ENCODE measurements around the gene ZIC2.

Gene ZIC2

GRCh38 chr13:99996381-99996973, 14.9 kb downstream of the ZIC2 start:
- no peak for DNase-seq (ENCODE audit: low read depth)
- H3K4me3 ChIP-seq (ENCODE audit: low read depth, low read length), result no peak overlapping the region

DNA sequence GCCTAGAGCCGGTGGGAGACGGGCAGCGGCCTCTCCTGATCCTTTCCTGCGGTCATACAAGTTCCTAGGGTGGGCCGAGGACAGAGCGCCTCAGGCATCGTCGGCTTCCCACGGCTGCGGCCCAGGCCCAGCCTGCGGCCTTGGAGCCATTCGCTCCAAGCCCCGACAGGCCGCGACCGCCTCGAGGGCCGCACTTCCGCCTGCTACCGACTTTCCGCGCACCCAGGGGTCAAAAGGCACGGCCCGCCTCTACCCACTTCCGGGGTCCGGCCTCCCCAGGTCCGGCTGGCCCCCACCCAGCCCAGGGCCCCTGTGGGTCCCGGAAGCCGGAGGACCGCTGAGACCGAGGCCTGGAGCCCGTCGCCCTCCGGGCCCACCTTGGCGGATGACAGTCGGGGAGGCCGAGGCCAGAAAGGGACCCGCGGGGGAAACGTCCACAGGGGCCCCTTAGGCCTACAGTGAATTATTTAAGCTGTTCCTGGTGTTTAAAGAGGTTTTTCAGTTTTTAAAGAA, 16.2 kb downstream of the ZIC2 start:
- no peak overlapping the region for H3K4me3 ChIP-seq (ENCODE audit: low read depth, low read length)
- no peak for DNase-seq (ENCODE audit: low read depth)
- TF ChIP-seq MYC (IDR thresholded peaks at IDR 0.05; ENCODE audit: low read depth, low read length) (no peak), POLR2A (IDR thresholded peaks at IDR 0.05; ENCODE audit: extremely low read depth, insufficient read length) (no peak), CTCF (IDR thresholded peaks at IDR 0.05; ENCODE audit: low read depth, low read length) (no peak)
- TF ChIP-seq, protein P1, sequence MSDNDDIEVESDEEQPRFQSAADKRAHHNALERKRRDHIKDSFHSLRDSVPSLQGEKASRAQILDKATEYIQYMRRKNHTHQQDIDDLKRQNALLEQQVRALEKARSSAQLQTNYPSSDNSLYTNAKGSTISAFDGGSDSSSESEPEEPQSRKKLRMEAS (IDR thresholded peaks at IDR 0.05; ENCODE audit: low read depth, low read length), result no peak

More at GRCh38 chr13:99996381-99996973, 14.9 kb downstream of the ZIC2 start:
- TF ChIP-seq MYC (IDR thresholded peaks at IDR 0.05; ENCODE audit: low read depth, low read length), result no peak

DNA sequence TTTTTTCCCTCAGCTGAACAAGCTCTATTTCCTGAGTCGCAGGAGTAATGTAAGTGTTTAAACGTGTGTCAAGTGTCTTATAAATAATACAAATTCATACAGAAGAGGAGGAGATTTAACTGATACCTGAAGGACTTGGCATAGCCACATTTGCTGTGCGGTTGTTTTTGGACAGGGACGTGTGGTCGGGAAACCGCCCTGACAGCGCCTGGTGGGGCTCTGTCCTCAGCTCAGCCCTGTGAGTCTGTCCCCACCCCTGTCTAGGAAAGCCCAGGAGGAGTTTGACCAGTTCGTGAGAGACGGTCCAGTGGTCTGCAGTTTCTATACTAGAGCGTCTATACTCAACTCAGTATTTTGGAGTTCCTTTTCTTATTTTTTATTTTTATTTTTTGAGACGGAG, 16.7 kb downstream of the ZIC2 start:
- no peak overlapping the region for H3K4me3 ChIP-seq (ENCODE audit: low read depth, low read length)
- no peak for DNase-seq (ENCODE audit: low read depth)
- TF ChIP-seq, protein P1 (IDR thresholded peaks at IDR 0.05; ENCODE audit: low read depth, low read length), result no peak
- TF ChIP-seq MYC (IDR thresholded peaks at IDR 0.05; ENCODE audit: low read depth, low read length) (no peak), CTCF (IDR thresholded peaks at IDR 0.05; ENCODE audit: low read depth, low read length) (no peak), POLR2A (IDR thresholded peaks at IDR 0.05; ENCODE audit: extremely low read depth, insufficient read length) (no peak)

- TF ChIP-seq, protein P1 (IDR thresholded peaks at IDR 0.05; ENCODE audit: low read depth, low read length), result no peak
- TF ChIP-seq CTCF (IDR thresholded peaks at IDR 0.05; ENCODE audit: low read depth, low read length) (no peak), POLR2A (IDR thresholded peaks at IDR 0.05; ENCODE audit: extremely low read depth, insufficient read length) (no peak), MYC (IDR thresholded peaks at IDR 0.05; ENCODE audit: low read depth, low read length) (no peak)
- H3K4me3 ChIP-seq (ENCODE audit: low read depth, low read length), result no peak overlapping the region
These were observed 33.0 kb downstream of the ZIC2 start for GRCh38 chr13:100014621-100015020.

DNA sequence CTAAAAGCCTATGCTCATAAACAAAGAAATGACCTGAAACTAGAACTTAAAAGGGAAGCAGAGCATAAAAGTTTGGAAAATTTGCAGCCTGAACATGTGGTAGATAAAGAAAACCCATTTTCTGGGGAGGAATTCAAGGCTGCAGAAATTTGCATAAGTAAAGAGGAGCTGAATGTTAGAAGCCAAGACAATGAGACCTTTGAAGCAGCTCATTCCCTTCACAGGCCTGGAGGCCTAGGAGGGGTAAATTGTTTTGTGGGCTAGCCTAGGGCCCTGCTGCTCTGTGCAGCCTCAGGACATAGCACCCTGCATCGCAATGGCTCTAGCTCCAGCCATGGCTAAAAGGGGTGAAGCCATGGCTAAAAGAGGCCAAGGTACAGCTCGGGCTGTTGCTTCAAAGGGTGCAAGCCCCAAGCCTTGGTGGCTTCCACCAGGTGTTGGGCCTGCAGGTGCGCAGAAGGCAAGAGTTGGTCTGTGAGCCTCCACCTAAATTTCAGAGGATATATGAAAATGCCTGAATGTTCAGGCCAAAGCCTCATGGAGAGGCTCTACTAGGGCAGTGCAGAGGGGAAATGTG, 38.3 kb downstream of the ZIC2 start:
- TF ChIP-seq MYC (IDR thresholded peaks at IDR 0.05; ENCODE audit: low read depth, low read length) (no peak), POLR2A (IDR thresholded peaks at IDR 0.05; ENCODE audit: extremely low read depth, insufficient read length) (no peak)
- H3K4me3 ChIP-seq (ENCODE audit: low read depth, low read length), result no peak overlapping the region
- DNase-seq (ENCODE audit: low read depth), result no peak

More at GRCh38 chr13:100014621-100015020, 33.0 kb downstream of the ZIC2 start:
- DNase-seq (ENCODE audit: low read depth), result no peak

DNA sequence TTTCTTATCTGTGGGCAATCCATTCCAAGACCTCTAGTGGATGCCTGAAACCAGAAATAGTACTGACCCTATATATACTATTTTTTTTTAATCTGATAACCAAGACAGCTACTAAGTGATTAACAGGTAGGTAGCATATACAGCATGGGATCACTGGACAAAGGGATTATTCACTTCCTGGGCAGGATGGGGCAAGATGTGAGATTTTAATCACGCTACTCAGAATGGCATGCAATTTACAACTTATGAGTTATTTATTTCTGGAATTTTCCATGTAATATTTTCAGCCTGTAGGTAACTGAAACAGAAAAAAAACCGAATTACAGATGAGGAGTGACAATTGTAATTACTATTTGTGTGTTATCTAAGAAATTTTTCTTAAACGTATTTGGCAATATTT, 41.2 kb downstream of the ZIC2 start:
- no peak overlapping the region for H3K4me3 ChIP-seq (ENCODE audit: low read depth, low read length)
- no peak for DNase-seq (ENCODE audit: low read depth)
- TF ChIP-seq POLR2A (IDR thresholded peaks at IDR 0.05; ENCODE audit: extremely low read depth, insufficient read length), result no peak
- TF ChIP-seq CTCF (IDR thresholded peaks at IDR 0.05; ENCODE audit: low read depth, low read length), result no peak
- TF ChIP-seq MYC (IDR thresholded peaks at IDR 0.05; ENCODE audit: low read depth, low read length), result no peak
- TF ChIP-seq, protein P1 (IDR thresholded peaks at IDR 0.05; ENCODE audit: low read depth, low read length), result no peak

All from NB4 (cell line).